ENCODE data around the gene MOCS1.

DNA sequence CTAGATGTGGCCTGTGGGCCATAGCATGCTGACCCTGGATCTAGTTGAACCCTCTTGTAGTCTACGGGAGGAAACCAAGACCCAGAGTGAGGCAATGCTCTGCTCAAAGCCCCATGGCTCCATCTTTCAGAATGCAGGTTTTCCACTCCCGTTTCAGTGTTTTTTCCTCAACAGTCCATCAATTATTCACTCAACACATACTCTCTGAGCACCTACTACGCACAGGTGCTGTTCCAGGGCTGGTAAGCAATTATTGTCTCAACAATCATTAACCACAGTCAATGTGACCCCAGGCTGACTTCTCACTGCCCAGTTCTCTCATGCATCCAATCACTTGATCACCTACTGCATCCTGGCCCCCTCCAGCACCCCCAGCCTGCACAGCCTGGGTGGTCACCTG lies 20.0 kb downstream of the MOCS1 start:
- TF ChIP-seq CTCF (IDR thresholded peaks at IDR 0.05) (no peak), EZH2 (IDR thresholded peaks at IDR 0.05; ENCODE audit: borderline replicate concordance, insufficient read depth, low read depth, low read length, poor library complexity, severe bottlenecking) (no peak)

Measured in B cell (primary cell).